Lung (tissue), 12 donors: ENCODE data around the gene TOP2A. TPM values are rescaled to one million over a fixed set of nuclear protein-coding genes. Genes with fewer than 3 reads are reported as not detected.

Experiments used
- ATAC-seq: fragments of 200-7000 bp; cut with Tn5 transposase; one replicate; pipeline ENCODE4 v1.9.1; 2020; ENCODE audit warnings: moderate number of reproducible peaks; ENCODE audit not compliant: insufficient read depth, low FRiP score
- DNase-seq, 3 donors: peaks; one replicate each; pipeline ENCODE4 v3.0.0-alpha.2; 2013 to 2017
- H3K27ac ChIP-seq, 2 donors: one replicate each; pipeline ENCODE4 v1.5.1; 2013; ENCODE audit warnings: mild to moderate bottlenecking in 2 of 2, moderate library complexity in 2 of 2, control low read depth in 1 of 2, inconsistent platforms in 1 of 2, low read depth in 1 of 2, low read length in 1 of 2
- H3K27me3 ChIP-seq, 3 donors: one replicate each; pipeline ENCODE4 v1.5.1; 2013; ENCODE audit warnings: low read length in 2 of 3; ENCODE audit not compliant: control insufficient read depth in 3 of 3, insufficient read depth in 3 of 3
- H3K36me3 ChIP-seq, 4 donors: one replicate each; pipeline ENCODE4 v1.5.1; 2013; ENCODE audit warnings: low read length in 4 of 4, mild to moderate bottlenecking in 1 of 4, moderate library complexity in 1 of 4; ENCODE audit not compliant: control insufficient read depth in 4 of 4, insufficient read depth in 4 of 4
- H3K4me1 ChIP-seq, 5 donors: one replicate each; pipeline ENCODE4 v1.5.1; 2013; ENCODE audit warnings: low read length in 5 of 5, mild to moderate bottlenecking in 2 of 5, moderate library complexity in 1 of 5; ENCODE audit not compliant: control insufficient read depth in 5 of 5, insufficient read depth in 5 of 5
- H3K4me3 ChIP-seq: one replicate; pipeline ENCODE4 v1.5.1; 2013; ENCODE audit warnings: mild to moderate bottlenecking, control low read depth, moderate library complexity
- H3K9ac ChIP-seq, 2 donors: one replicate each; pipeline ENCODE4 v1.5.1; 2013; ENCODE audit warnings: low read length in 2 of 2, control low read depth in 1 of 2; ENCODE audit not compliant: insufficient read depth in 1 of 2
- H3K9me3 ChIP-seq, 4 donors: one replicate each; pipeline ENCODE4 v1.5.1; 2013; ENCODE audit warnings: low read length in 3 of 4, mild to moderate bottlenecking in 1 of 4, moderate library complexity in 1 of 4; ENCODE audit not compliant: control insufficient read depth in 4 of 4, insufficient read depth in 3 of 4
- WGBS, 2 donors: extraction: QIAGEN DNeasy Blood & Tissue Kit; methylation state at CpG; one replicate each; pipeline ENCODE4 v1.1.7; 2013; 5-methylcytosine and 5-hydroxymethylcytosine counted together
- polyA plus RNA-seq, 2 donors: library from polyadenylated mRNA; stranded (reverse); fragments of 200-250 nt; gene quantifications; one replicate each; pipeline ENCODE4 v1.2.1, GENCODE V29; 2013
- total RNA-seq, 2 donors: library from RNA; depleted of rRNA in 1 of 2; stranded (reverse); fragments of >200 nt in 1 of 2; gene quantifications; one replicate each; pipeline ENCODE4 v1.2.1, GENCODE V29; 2014 to 2021
- TF ChIP-seq, protein P1 (sequence below): IDR thresholded peaks from 2 replicates; pipeline ENCODE4 v1.5.1; 2012; ENCODE audit warnings: mild to moderate bottlenecking; ENCODE audit errors: control extremely low read depth, extremely low read depth
- donor health status: control.
- donor health status: control.
- donor health status: Bipolar disorder and iron deficiency.
- donor health status: healthy.
- donor health status: DM: yes; HTN: yes; CAD: no.

TOP2A gene
- total and polyA plus RNA-seq, 4 donors = 2.6 to 21.6 (median 9.6) TPM

DNA sequence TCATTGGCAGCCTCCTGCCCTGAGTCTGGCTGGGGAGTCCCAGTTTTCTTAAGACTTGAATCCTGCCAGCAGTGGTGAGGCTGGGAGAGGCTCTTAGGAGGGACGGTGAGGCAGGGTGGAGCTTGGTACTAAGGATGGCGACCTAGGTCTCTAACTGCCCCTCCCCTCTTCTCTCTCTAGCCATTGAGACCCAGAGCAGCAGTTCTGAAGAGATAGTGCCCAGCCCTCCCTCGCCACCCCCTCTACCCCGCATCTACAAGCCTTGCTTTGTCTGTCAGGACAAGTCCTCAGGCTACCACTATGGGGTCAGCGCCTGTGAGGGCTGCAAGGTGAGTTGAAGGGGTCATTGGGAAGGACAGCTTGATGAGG lies 69.6 kb downstream of the TOP2A start:
- peak overlapping the region; percentile 6 to 71 for H3K27ac ChIP-seq
- H3K4me3 ChIP-seq = no peak overlapping the region
- ATAC-seq (no peak), DNase-seq (no peak)
- no peaks in the 10 kb centered on the region for H3K9me3 ChIP-seq
- peaks cover 0 to 44% (median 26%) of the 10 kb centered on the region in 4 donors for H3K36me3 ChIP-seq
- H3K27me3 ChIP-seq = no peaks in the 10 kb centered on the region
- WGBS, 2 donors = 48 to 81% methylated on average over 5 of the region's 5 CpGs
- peak overlapping the region in 1 of 2 donors; percentile 52 for H3K9ac ChIP-seq
- peaks cover 38 to 85% (median 54%) of the 10 kb centered on the region in 5 donors for H3K4me1 ChIP-seq
- TF ChIP-seq, protein P1, sequence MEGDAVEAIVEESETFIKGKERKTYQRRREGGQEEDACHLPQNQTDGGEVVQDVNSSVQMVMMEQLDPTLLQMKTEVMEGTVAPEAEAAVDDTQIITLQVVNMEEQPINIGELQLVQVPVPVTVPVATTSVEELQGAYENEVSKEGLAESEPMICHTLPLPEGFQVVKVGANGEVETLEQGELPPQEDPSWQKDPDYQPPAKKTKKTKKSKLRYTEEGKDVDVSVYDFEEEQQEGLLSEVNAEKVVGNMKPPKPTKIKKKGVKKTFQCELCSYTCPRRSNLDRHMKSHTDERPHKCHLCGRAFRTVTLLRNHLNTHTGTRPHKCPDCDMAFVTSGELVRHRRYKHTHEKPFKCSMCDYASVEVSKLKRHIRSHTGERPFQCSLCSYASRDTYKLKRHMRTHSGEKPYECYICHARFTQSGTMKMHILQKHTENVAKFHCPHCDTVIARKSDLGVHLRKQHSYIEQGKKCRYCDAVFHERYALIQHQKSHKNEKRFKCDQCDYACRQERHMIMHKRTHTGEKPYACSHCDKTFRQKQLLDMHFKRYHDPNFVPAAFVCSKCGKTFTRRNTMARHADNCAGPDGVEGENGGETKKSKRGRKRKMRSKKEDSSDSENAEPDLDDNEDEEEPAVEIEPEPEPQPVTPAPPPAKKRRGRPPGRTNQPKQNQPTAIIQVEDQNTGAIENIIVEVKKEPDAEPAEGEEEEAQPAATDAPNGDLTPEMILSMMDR = no peak

DNA sequence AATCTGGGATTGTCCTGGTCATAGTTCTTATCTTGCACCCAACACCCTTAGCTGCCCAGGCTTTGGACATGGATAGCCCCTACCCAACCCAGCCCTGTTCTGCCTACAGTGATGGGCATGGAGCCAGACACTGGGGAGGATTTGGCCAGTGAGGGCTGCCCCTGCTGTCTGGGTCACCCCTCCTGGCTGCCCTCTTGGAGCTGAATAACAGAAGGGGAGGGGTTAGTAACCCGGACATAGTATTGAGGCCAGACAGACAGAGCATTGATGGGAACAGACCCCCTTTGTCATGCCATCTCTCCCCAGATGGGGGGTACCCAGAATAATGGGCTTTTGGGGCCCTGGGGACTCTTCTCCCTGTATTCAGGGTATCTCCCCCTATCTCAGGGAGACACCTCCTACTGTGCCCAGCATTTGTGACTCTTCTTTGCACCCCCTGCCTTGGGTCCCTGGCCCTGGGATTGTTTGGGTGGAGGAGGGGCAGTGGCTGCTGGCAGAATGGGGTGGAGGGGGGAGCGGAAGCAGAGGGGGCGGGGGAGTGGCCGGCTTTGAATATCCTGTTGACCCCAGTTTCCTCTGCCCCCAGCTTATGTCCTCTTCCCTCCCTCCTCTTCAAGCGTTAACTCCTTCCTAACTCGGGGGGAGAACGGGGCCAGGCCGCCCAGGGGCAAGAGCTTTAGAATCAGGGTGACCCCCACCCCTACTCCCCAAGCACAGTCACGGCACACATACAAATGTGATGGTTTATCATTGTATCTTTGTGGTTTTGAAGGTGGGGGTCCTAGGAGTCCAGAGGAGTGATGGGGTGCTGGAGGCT lies 70.2 kb downstream of the TOP2A start:
- Histone ChIP-seq H3K4me1 (peaks cover 38 to 90% (median 54%) of the 10 kb centered on the region in 5 donors), H3K36me3 (peaks cover 0 to 39% (median 22%) of the 10 kb centered on the region in 4 donors), H3K27ac (peak overlapping the region; percentile 6 to 71), H3K27me3 (no peaks in the 10 kb centered on the region), H3K4me3 (no peak overlapping the region), H3K9me3 (no peaks in the 10 kb centered on the region), H3K9ac (peak overlapping the region in 1 of 2 donors; percentile 52)
- ATAC-seq = no peak
- TF ChIP-seq, protein P1 = no peak
- peak; percentile 63 to 86 (median 70) for DNase-seq
- WGBS, 2 donors = 18 to 34% methylated on average over 7 to 9 of the region's 9 CpGs

DNA sequence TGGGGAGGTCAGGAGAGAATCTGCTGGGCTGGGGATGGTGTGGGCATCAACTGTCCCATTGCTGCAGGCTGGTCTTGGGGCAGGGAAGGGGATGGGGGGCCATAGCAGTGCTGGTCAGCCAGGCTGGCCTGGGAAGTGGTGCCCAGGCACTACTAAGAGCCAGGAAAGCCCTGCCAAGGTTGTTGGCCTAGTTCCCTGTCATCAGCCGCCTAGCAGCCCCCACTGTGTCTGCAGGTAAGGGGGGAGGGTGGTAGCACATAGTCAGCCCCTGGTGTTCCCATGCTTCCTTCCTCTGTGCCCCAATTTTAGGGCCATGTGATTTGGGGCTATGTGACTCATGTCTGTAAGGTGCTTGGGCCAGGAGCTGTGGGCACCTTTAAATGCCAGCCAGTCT lies 70.9 kb downstream of the TOP2A start:
- peaks cover 38 to 88% (median 51%) of the 10 kb centered on the region in 5 donors for H3K4me1 ChIP-seq
- peak overlapping the region; percentile 27 to 34 for H3K27ac ChIP-seq
- ATAC-seq (no peak), DNase-seq (no peak)
- no peak overlapping the region for H3K4me3 ChIP-seq
- H3K36me3 ChIP-seq = peaks cover 0 to 31% (median 17%) of the 10 kb centered on the region in 4 donors
- no peak overlapping the region for H3K9ac ChIP-seq
- no peaks in the 10 kb centered on the region for H3K27me3 ChIP-seq
- TF ChIP-seq, protein P1 = no peak
- no peaks in the 10 kb centered on the region for H3K9me3 ChIP-seq
- 31 to 75% methylated on average over 1 of the region's 1 CpG for WGBS, 2 donors
